ENCODE results near the gene PLEKHF1.

The PLEKHF1 gene

GRCh38 chr19:29645911-29646310, 19.4 kb upstream of the PLEKHF1 start:
- Histone ChIP-seq H3K36me3 (ENCODE audit: control insufficient read depth in 5 of 5, insufficient read depth in 5 of 5, low read length in 5 of 5) (no peaks in the 10 kb centered on the region), H3K27me3 (ENCODE audit: control insufficient read depth in 5 of 5, insufficient read depth in 4 of 5, low read length in 5 of 5) (no peaks in the 10 kb centered on the region), H3K4me1 (ENCODE audit: control insufficient read depth in 5 of 5, insufficient read depth in 5 of 5, low read length in 5 of 5) (peaks cover 5 to 30% (median 23%) of the 10 kb centered on the region in 5 donors), H3K9ac (ENCODE audit: low read length in 5 of 5) (peak overlapping the region in 2 of 5 donors; percentile 19 to 51), H3K27ac (ENCODE audit: low read depth, low read length) (no peak overlapping the region), H3K4me3 (ENCODE audit: low read depth in 1 of 5, low read length in 5 of 5) (peak overlapping the region; percentile 2 to 64 (median 28)), H3K9me3 (ENCODE audit: control insufficient read depth in 5 of 5, low read length in 5 of 5) (no peaks in the 10 kb centered on the region)

- no peak overlapping the region for H3K4me3 ChIP-seq (ENCODE audit: low read depth in 1 of 5, low read length in 5 of 5)
- peaks cover 0 to 6% (median 5%) of the 10 kb centered on the region in 5 donors for H3K4me1 ChIP-seq (ENCODE audit: control insufficient read depth in 5 of 5, insufficient read depth in 5 of 5, low read length in 5 of 5)
- H3K27ac ChIP-seq (ENCODE audit: low read depth, low read length), result no peak overlapping the region
- H3K9ac ChIP-seq (ENCODE audit: low read length in 5 of 5), result no peak overlapping the region
- H3K9me3 ChIP-seq (ENCODE audit: control insufficient read depth in 5 of 5, low read length in 5 of 5), result peaks cover 0 to 4% (median 2%) of the 10 kb centered on the region in 5 donors
- H3K36me3 ChIP-seq (ENCODE audit: control insufficient read depth in 5 of 5, insufficient read depth in 5 of 5, low read length in 5 of 5), result no peaks in the 10 kb centered on the region
- peaks cover 0 to 3% (median 0%) of the 10 kb centered on the region in 5 donors for H3K27me3 ChIP-seq (ENCODE audit: control insufficient read depth in 5 of 5, insufficient read depth in 4 of 5, low read length in 5 of 5)
Measured at GRCh38 chr19:29650772-29651387, 14.4 kb upstream of the PLEKHF1 start.

- no peak overlapping the region for H3K4me3 ChIP-seq (ENCODE audit: low read depth in 1 of 5, low read length in 5 of 5)
- peaks cover 0 to 4% (median 0%) of the 10 kb centered on the region in 5 donors for H3K27me3 ChIP-seq (ENCODE audit: control insufficient read depth in 5 of 5, insufficient read depth in 4 of 5, low read length in 5 of 5)
- H3K27ac ChIP-seq (ENCODE audit: low read depth, low read length), result no peak overlapping the region
- H3K9me3 ChIP-seq (ENCODE audit: control insufficient read depth in 5 of 5, low read length in 5 of 5), result peaks cover 0 to 4% (median 2%) of the 10 kb centered on the region in 5 donors
- H3K36me3 ChIP-seq (ENCODE audit: control insufficient read depth in 5 of 5, insufficient read depth in 5 of 5, low read length in 5 of 5), result no peaks in the 10 kb centered on the region
- no peaks in the 10 kb centered on the region for H3K4me1 ChIP-seq (ENCODE audit: control insufficient read depth in 5 of 5, insufficient read depth in 5 of 5, low read length in 5 of 5)
- H3K9ac ChIP-seq (ENCODE audit: low read length in 5 of 5), result no peak overlapping the region
Measured at GRCh38 chr19:29651622-29652394, 13.5 kb upstream of the PLEKHF1 start.

GRCh38 chr19:29653398-29653797, 11.9 kb upstream of the PLEKHF1 start:
- Histone ChIP-seq H3K9me3 (ENCODE audit: control insufficient read depth in 5 of 5, low read length in 5 of 5) (peaks cover 0 to 4% (median 2%) of the 10 kb centered on the region in 5 donors), H3K4me1 (ENCODE audit: control insufficient read depth in 5 of 5, insufficient read depth in 5 of 5, low read length in 5 of 5) (no peaks in the 10 kb centered on the region), H3K36me3 (ENCODE audit: control insufficient read depth in 5 of 5, insufficient read depth in 5 of 5, low read length in 5 of 5) (no peaks in the 10 kb centered on the region), H3K4me3 (ENCODE audit: low read depth in 1 of 5, low read length in 5 of 5) (no peak overlapping the region), H3K27ac (ENCODE audit: low read depth, low read length) (no peak overlapping the region), H3K9ac (ENCODE audit: low read length in 5 of 5) (no peak overlapping the region), H3K27me3 (ENCODE audit: control insufficient read depth in 5 of 5, insufficient read depth in 4 of 5, low read length in 5 of 5) (peaks cover 0 to 4% (median 0%) of the 10 kb centered on the region in 5 donors)

GRCh38 chr19:29655648-29656335, 9.5 kb upstream of the PLEKHF1 start:
- Histone ChIP-seq H3K4me1 (ENCODE audit: control insufficient read depth in 5 of 5, insufficient read depth in 5 of 5, low read length in 5 of 5) (no peaks in the 10 kb centered on the region), H3K4me3 (ENCODE audit: low read depth in 1 of 5, low read length in 5 of 5) (no peak overlapping the region), H3K27ac (ENCODE audit: low read depth, low read length) (no peak overlapping the region), H3K9me3 (ENCODE audit: control insufficient read depth in 5 of 5, low read length in 5 of 5) (peaks cover 0 to 4% (median 2%) of the 10 kb centered on the region in 5 donors), H3K9ac (ENCODE audit: low read length in 5 of 5) (no peak overlapping the region), H3K27me3 (ENCODE audit: control insufficient read depth in 5 of 5, insufficient read depth in 4 of 5, low read length in 5 of 5) (peaks cover 0 to 4% (median 0%) of the 10 kb centered on the region in 5 donors), H3K36me3 (ENCODE audit: control insufficient read depth in 5 of 5, insufficient read depth in 5 of 5, low read length in 5 of 5) (no peaks in the 10 kb centered on the region)

- peaks cover 0 to 4% (median 0%) of the 10 kb centered on the region in 5 donors for H3K27me3 ChIP-seq (ENCODE audit: control insufficient read depth in 5 of 5, insufficient read depth in 4 of 5, low read length in 5 of 5)
- H3K9me3 ChIP-seq (ENCODE audit: control insufficient read depth in 5 of 5, low read length in 5 of 5), result peaks cover 0 to 4% (median 2%) of the 10 kb centered on the region in 5 donors
- H3K36me3 ChIP-seq (ENCODE audit: control insufficient read depth in 5 of 5, insufficient read depth in 5 of 5, low read length in 5 of 5), result no peaks in the 10 kb centered on the region
- H3K27ac ChIP-seq (ENCODE audit: low read depth, low read length), result no peak overlapping the region
- H3K9ac ChIP-seq (ENCODE audit: low read length in 5 of 5), result no peak overlapping the region
- peaks cover 0 to 15% (median 12%) of the 10 kb centered on the region in 5 donors for H3K4me1 ChIP-seq (ENCODE audit: control insufficient read depth in 5 of 5, insufficient read depth in 5 of 5, low read length in 5 of 5)
- no peak overlapping the region for H3K4me3 ChIP-seq (ENCODE audit: low read depth in 1 of 5, low read length in 5 of 5)
Measured at GRCh38 chr19:29658221-29658991, 6.9 kb upstream of the PLEKHF1 start.

- Histone ChIP-seq H3K4me1 (ENCODE audit: control insufficient read depth in 5 of 5, insufficient read depth in 5 of 5, low read length in 5 of 5) (peaks cover 0 to 29% (median 24%) of the 10 kb centered on the region in 5 donors), H3K9me3 (ENCODE audit: control insufficient read depth in 5 of 5, low read length in 5 of 5) (no peaks in the 10 kb centered on the region), H3K27ac (ENCODE audit: low read depth, low read length) (peak overlapping the region; percentile 78), H3K36me3 (ENCODE audit: control insufficient read depth in 5 of 5, insufficient read depth in 5 of 5, low read length in 5 of 5) (no peaks in the 10 kb centered on the region), H3K9ac (ENCODE audit: low read length in 5 of 5) (no peak overlapping the region), H3K27me3 (ENCODE audit: control insufficient read depth in 5 of 5, insufficient read depth in 4 of 5, low read length in 5 of 5) (peaks cover 0 to under 1% (median 0%) of the 10 kb centered on the region in 5 donors), H3K4me3 (ENCODE audit: low read depth in 1 of 5, low read length in 5 of 5) (no peak overlapping the region)
Measured at GRCh38 chr19:29660835-29661234, 4.4 kb upstream of the PLEKHF1 start.

GRCh38 chr19:29662278-29662603, 3.0 kb upstream of the PLEKHF1 start:
- peak overlapping the region; percentile 78 for H3K27ac ChIP-seq (ENCODE audit: low read depth, low read length)
- no peaks in the 10 kb centered on the region for H3K36me3 ChIP-seq (ENCODE audit: control insufficient read depth in 5 of 5, insufficient read depth in 5 of 5, low read length in 5 of 5)
- H3K9ac ChIP-seq (ENCODE audit: low read length in 5 of 5), result peak overlapping the region in 1 of 5 donors; percentile 23
- H3K27me3 ChIP-seq (ENCODE audit: control insufficient read depth in 5 of 5, insufficient read depth in 4 of 5, low read length in 5 of 5), result no peaks in the 10 kb centered on the region
- no peaks in the 10 kb centered on the region for H3K9me3 ChIP-seq (ENCODE audit: control insufficient read depth in 5 of 5, low read length in 5 of 5)
- H3K4me3 ChIP-seq (ENCODE audit: low read depth in 1 of 5, low read length in 5 of 5), result no peak overlapping the region
- H3K4me1 ChIP-seq (ENCODE audit: control insufficient read depth in 5 of 5, insufficient read depth in 5 of 5, low read length in 5 of 5), result peaks cover 0 to 43% (median 38%) of the 10 kb centered on the region in 5 donors

GRCh38 chr19:29662604-29663404, 2.5 kb upstream of the PLEKHF1 start:
- Histone ChIP-seq H3K4me1 (ENCODE audit: control insufficient read depth in 5 of 5, insufficient read depth in 5 of 5, low read length in 5 of 5) (peaks cover 0 to 49% (median 43%) of the 10 kb centered on the region in 5 donors), H3K36me3 (ENCODE audit: control insufficient read depth in 5 of 5, insufficient read depth in 5 of 5, low read length in 5 of 5) (no peaks in the 10 kb centered on the region), H3K27me3 (ENCODE audit: control insufficient read depth in 5 of 5, insufficient read depth in 4 of 5, low read length in 5 of 5) (no peaks in the 10 kb centered on the region), H3K9me3 (ENCODE audit: control insufficient read depth in 5 of 5, low read length in 5 of 5) (no peaks in the 10 kb centered on the region), H3K9ac (ENCODE audit: low read length in 5 of 5) (peak overlapping the region in 3 of 5 donors; percentile 6 to 37 (median 31)), H3K27ac (ENCODE audit: low read depth, low read length) (peak overlapping the region; percentile 78), H3K4me3 (ENCODE audit: low read depth in 1 of 5, low read length in 5 of 5) (no peak overlapping the region)
